ENCODE measurements around the gene SPATA25. TPM values are rescaled to one million over a fixed set of nuclear protein-coding genes. Genes with fewer than 3 reads are reported as not detected.
"Not testable (repeated sequence)": the region's sequence is repeated elsewhere in the genome, so short reads cannot be mapped to it uniquely, and the experiment has no call there.

SPATA25 gene
- total and polyA plus RNA-seq, 2 donors (not counting 1 experiment from before 2014, with no cell fraction given) = 0.19 to 3.6 TPM

- Histone ChIP-seq H3K4me3 (replicated peaks in 1 of 4; ENCODE audit: control extremely low read depth in 1 of 4, insufficient read depth in 1 of 4, low read depth in 3 of 4, low read length in 4 of 4) (peak overlapping the region; percentile 90 to 99 (median 95)), H3K79me2 (ENCODE audit: control insufficient read depth, insufficient read depth, low read length) (peaks cover 27% of the 10 kb centered on the region), H3K4me1 (ENCODE audit: control insufficient read depth, extremely low read depth, insufficient read depth, low read length) (peaks cover 6% of the 10 kb centered on the region), H2AFZ (ENCODE audit: low read length) (peak overlapping the region; percentile 66), H3K9ac (ENCODE audit: insufficient read depth, low read length) (peak overlapping the region; percentile 100), H3K27me3 (ENCODE audit: control insufficient read depth, insufficient read depth, low read length) (no peaks in the 10 kb centered on the region), H3K9me3 (ENCODE audit: control insufficient read depth, insufficient read depth, low read depth, low read length) (no peaks in the 10 kb centered on the region), H3K4me2 (ENCODE audit: extremely low read depth, insufficient read depth, low read length) (peak overlapping the region; percentile 89), H3K36me3 (ENCODE audit: control insufficient read depth, insufficient read depth, low read length) (peaks cover 11% of the 10 kb centered on the region), H4K20me1 (ENCODE audit: control insufficient read depth, extremely low read depth, insufficient read depth, low read length) (no peaks in the 10 kb centered on the region), H3K27ac (ENCODE audit: insufficient read depth, low read length) (peak overlapping the region; percentile 99)
- TF ChIP-seq CTCF (conservative IDR thresholded peaks at IDR 0.05 in 1 of 2, IDR thresholded peaks at IDR 0.05 in 1 of 2; ENCODE audit: low read depth in 1 of 2, low read length in 2 of 2) (no peak), EZH2 (IDR thresholded peaks at IDR 0.05; ENCODE audit: low read length, missing control alignments) (no peak)
- DNase-seq (ENCODE audit: low read depth in 2 of 2) = peak; percentile 51 to 52
Measured at GRCh38 chr20:45934046-45934585, 46.7 kb upstream of the SPATA25 start.

GRCh38 chr20:45933266-45934045 lies 46.0 kb upstream of the SPATA25 start:
- peak overlapping the region; percentile 100 for H3K9ac ChIP-seq (ENCODE audit: insufficient read depth, low read length)
- peak; percentile 75 to 76 for DNase-seq (ENCODE audit: low read depth in 2 of 2)
- H3K4me1 ChIP-seq (ENCODE audit: control insufficient read depth, extremely low read depth, insufficient read depth, low read length) = peaks cover 6% of the 10 kb centered on the region
- TF ChIP-seq CTCF (conservative IDR thresholded peaks at IDR 0.05 in 1 of 2, IDR thresholded peaks at IDR 0.05 in 1 of 2; ENCODE audit: low read depth in 1 of 2, low read length in 2 of 2) (peak; percentile 8 to 30), EZH2 (IDR thresholded peaks at IDR 0.05; ENCODE audit: low read length, missing control alignments) (no peak)
- H3K4me3 ChIP-seq (replicated peaks in 1 of 4; ENCODE audit: control extremely low read depth in 1 of 4, insufficient read depth in 1 of 4, low read depth in 3 of 4, low read length in 4 of 4) = peak overlapping the region; percentile 90 to 99 (median 95)
- H3K36me3 ChIP-seq (ENCODE audit: control insufficient read depth, insufficient read depth, low read length) = peaks cover 5% of the 10 kb centered on the region
- H3K79me2 ChIP-seq (ENCODE audit: control insufficient read depth, insufficient read depth, low read length) = peaks cover 27% of the 10 kb centered on the region
- peak overlapping the region; percentile 99 for H3K27ac ChIP-seq (ENCODE audit: insufficient read depth, low read length)
- no peak overlapping the region for H2AFZ ChIP-seq (ENCODE audit: low read length)
- peak overlapping the region; percentile 89 for H3K4me2 ChIP-seq (ENCODE audit: extremely low read depth, insufficient read depth, low read length)
- no peaks in the 10 kb centered on the region for H4K20me1 ChIP-seq (ENCODE audit: control insufficient read depth, extremely low read depth, insufficient read depth, low read length)
- no peaks in the 10 kb centered on the region for H3K27me3 ChIP-seq (ENCODE audit: control insufficient read depth, insufficient read depth, low read length)
- H3K9me3 ChIP-seq (ENCODE audit: control insufficient read depth, insufficient read depth, low read depth, low read length) = no peaks in the 10 kb centered on the region

GRCh38 chr20:45931680-45932079 lies 44.3 kb upstream of the SPATA25 start:
- H3K4me2 ChIP-seq (ENCODE audit: extremely low read depth, insufficient read depth, low read length); H3K36me3 ChIP-seq (ENCODE audit: control insufficient read depth, insufficient read depth, low read length); H3K4me3 ChIP-seq (replicated peaks in 1 of 4; ENCODE audit: control extremely low read depth in 1 of 4, insufficient read depth in 1 of 4, low read depth in 3 of 4, low read length in 4 of 4); H3K27ac ChIP-seq (ENCODE audit: insufficient read depth, low read length); H4K20me1 ChIP-seq (ENCODE audit: control insufficient read depth, extremely low read depth, insufficient read depth, low read length); H3K27me3 ChIP-seq (ENCODE audit: control insufficient read depth, insufficient read depth, low read length); H3K9me3 ChIP-seq (ENCODE audit: control insufficient read depth, insufficient read depth, low read depth, low read length); H3K4me1 ChIP-seq (ENCODE audit: control insufficient read depth, extremely low read depth, insufficient read depth, low read length); DNase-seq (ENCODE audit: low read depth in 2 of 2); H3K9ac ChIP-seq (ENCODE audit: insufficient read depth, low read length); H2AFZ ChIP-seq (ENCODE audit: low read length): not testable (repeated sequence)
- H3K79me2 ChIP-seq (ENCODE audit: control insufficient read depth, insufficient read depth, low read length) = peaks cover 18% of the 10 kb centered on the region
